GOT3 (cell line): ENCODE measurements around the gene PCK1.
"Not testable (repeated sequence)": the region's sequence is repeated elsewhere in the genome, so short reads cannot be mapped to it uniquely, and the experiment has no call there.

Experiments
- DNase-seq: peaks from one replicate; lab custom pipeline; 2025; ENCODE audit warnings: mixed read lengths; lab: John Stamatoyannopoulos, UW

Gene PCK1

GRCh38 chr20:57560554-57561355, at the start of gene PCK1:
Gene PCK1 (plus strand): TSS chr20:57561110. CDS start chr20:57561412, 302 bp downstream.
- DNase-seq = no peak

- DNase-seq = not testable (repeated sequence)
These were observed 49.2 kb upstream of the PCK1 start for GRCh38 chr20:57511709-57512108.

- no peak for DNase-seq
These were observed 48.5 kb upstream of the PCK1 start for GRCh38 chr20:57512432-57512831.

- DNase-seq = no peak
These were observed 47.7 kb upstream of the PCK1 start for GRCh38 chr20:57513199-57513598.

GRCh38 chr20:57514273-57514751, 46.6 kb upstream of the PCK1 start:
- no peak for DNase-seq

GRCh38 chr20:57517904-57518303, 43.0 kb upstream of the PCK1 start:
- DNase-seq = no peak

- no peak for DNase-seq
These were observed 38.4 kb upstream of the PCK1 start for GRCh38 chr20:57522380-57523140.

- no peak for DNase-seq
These were observed 37.1 kb upstream of the PCK1 start for GRCh38 chr20:57523782-57524181.

GRCh38 chr20:57524511-57525176, 36.3 kb upstream of the PCK1 start, which contains the start of gene CTCFL:
Gene CTCFL (minus strand): TSS chr20:57525140. CDS start chr20:57524205, 935 bp downstream.
- no peak for DNase-seq

- no peak for DNase-seq
These were observed 35.4 kb upstream of the PCK1 start for GRCh38 chr20:57525328-57526086.

- no peak for DNase-seq
These were observed 34.6 kb upstream of the PCK1 start for GRCh38 chr20:57526087-57526884.

GRCh38 chr20:57526885-57527460, 33.9 kb upstream of the PCK1 start:
- DNase-seq = no peak

GRCh38 chr20:57527728-57528127, 33.2 kb upstream of the PCK1 start:
- no peak for DNase-seq

- DNase-seq = no peak
These were observed 32.8 kb upstream of the PCK1 start for GRCh38 chr20:57528148-57528547.

- no peak for DNase-seq
These were observed 31.7 kb upstream of the PCK1 start for GRCh38 chr20:57529160-57529585.

- no peak for DNase-seq
These were observed 31.1 kb upstream of the PCK1 start for GRCh38 chr20:57529810-57530209.

GRCh38 chr20:57530327-57530981, 30.5 kb upstream of the PCK1 start:
- no peak for DNase-seq

- DNase-seq = no peak
These were observed 28.8 kb upstream of the PCK1 start for GRCh38 chr20:57532104-57532503.

GRCh38 chr20:57535297-57535696, 25.6 kb upstream of the PCK1 start:
- no peak for DNase-seq
